Naive thymus-derived CD4-positive, alpha-beta T cell (primary cell): Measurements from ENCODE around the gene CLCN7. TPM values are rescaled to one million over a fixed set of nuclear protein-coding genes. Genes with fewer than 3 reads are reported as not detected.

Source experiments
- ATAC-seq: fragments of 150-1000 bp; cut with Tn5 transposase; 2 replicates; pipeline ENCODE4 v1.10.0; 2021; ENCODE audit warnings: mild to moderate bottlenecking, moderate library complexity
- CTCF ChIA-PET: fragments of 350-600 bp; sonication (Branson Sonifier 250); formaldehyde crosslinking; loops from one replicate; lab custom pipeline; 2021; ENCODE audit warnings: antibody characterized with exemption; lab: Charles Lee
- POLR2A ChIA-PET: fragments of 350-600 bp; sonication (Branson Sonifier 250); formaldehyde crosslinking; loops from one replicate; lab custom pipeline; 2021; ENCODE audit warnings: antibody characterized with exemption, inconsistent platforms; lab: Charles Lee
- DNase-seq, 9 donors: peaks; one replicate each; pipeline versions ENCODE4 v3.0.0 to v3.0.0-alpha.2; 2020 to 2022; ENCODE audit warnings: mixed read lengths in 1 of 9
- H3K27ac ChIP-seq: one replicate; pipeline ENCODE4 v1.7.0; 2013; ENCODE audit warnings: mild to moderate bottlenecking, low read depth, low read length, moderate library complexity
- H3K27me3 ChIP-seq, 2 donors: one replicate each; pipeline ENCODE4 v1.7.0; 2013; ENCODE audit warnings: low read length in 2 of 2, mild to moderate bottlenecking in 2 of 2, moderate library complexity in 2 of 2; ENCODE audit not compliant: control insufficient read depth in 2 of 2, insufficient read depth in 2 of 2
- H3K36me3 ChIP-seq, 3 experiments: 1 replicate in 2 of 3; 2 replicates in 1 of 3; pipeline ENCODE4 v1.7.0; 2013; ENCODE audit warnings: low read length in 3 of 3, mild to moderate bottlenecking in 3 of 3, moderate library complexity in 1 of 3; ENCODE audit not compliant: insufficient read depth in 3 of 3, control insufficient read depth in 2 of 3
- H3K4me1 ChIP-seq, 2 donors: one replicate each; pipeline ENCODE4 v1.7.0; 2013; ENCODE audit warnings: low read length in 2 of 2, mild to moderate bottlenecking in 2 of 2, moderate library complexity in 1 of 2; ENCODE audit not compliant: control insufficient read depth in 2 of 2, insufficient read depth in 2 of 2
- H3K4me3 ChIP-seq: 2 replicates; pipeline ENCODE4 v1.7.0; 2013; ENCODE audit warnings: mild to moderate bottlenecking, low read length
- H3K9me3 ChIP-seq, 3 experiments: 1 replicate in 2 of 3; 2 replicates in 1 of 3; pipeline ENCODE4 v1.7.0; 2013; ENCODE audit warnings: low read length in 3 of 3; ENCODE audit not compliant: control insufficient read depth in 2 of 3
- H3K27ac Mint-ChIP-seq, 9 donors: one replicate each; pipeline ENCODE4 v1.8.0; 2020 to 2022; ENCODE audit warnings: mixed read lengths in 9 of 9, mild to moderate bottlenecking in 8 of 9, moderate library complexity in 5 of 9, inconsistent platforms in 2 of 9
- H3K27me3 Mint-ChIP-seq, 5 donors: one replicate each; pipeline ENCODE4 v1.8.0; 2021 to 2022; ENCODE audit warnings: mixed read lengths in 5 of 5, mild to moderate bottlenecking in 1 of 5
- H3K36me3 Mint-ChIP-seq, 5 donors: one replicate each; pipeline ENCODE4 v1.8.0; 2020 to 2022; ENCODE audit warnings: mixed read lengths in 5 of 5, mild to moderate bottlenecking in 3 of 5, inconsistent platforms in 1 of 5
- H3K4me1 Mint-ChIP-seq, 7 donors: one replicate each; pipeline ENCODE4 v1.8.0; 2020 to 2022; ENCODE audit warnings: mixed read lengths in 7 of 7, mild to moderate bottlenecking in 3 of 7, inconsistent platforms in 1 of 7
- H3K4me3 Mint-ChIP-seq, 10 donors: one replicate each; pipeline ENCODE4 v1.8.0; 2020 to 2022; ENCODE audit warnings: mild to moderate bottlenecking in 10 of 10, mixed read lengths in 10 of 10, moderate library complexity in 6 of 10, inconsistent platforms in 2 of 10
- H3K9me3 Mint-ChIP-seq, 11 donors: one replicate each; pipeline ENCODE4 v1.8.0; 2020 to 2022; ENCODE audit warnings: mixed read lengths in 11 of 11, mild to moderate bottlenecking in 4 of 11, inconsistent platforms in 1 of 11, moderate library complexity in 1 of 11
- intact Hi-C, 2 donors: fragments of 100-400 bp; cut with micrococcal nuclease; formaldehyde crosslinking; loops; one replicate each; pipeline ENCODE4 v1.15.1; 2023
- polyA plus RNA-seq, 2 donors: library from polyadenylated mRNA; unstranded; fragments of 300-500 nt; fragmentation: Illumina TruSeq; gene quantifications; one replicate each; pipeline ENCODE4 v1.2.3, GENCODE V29; 2021
- total RNA-seq, 6 experiments: library from RNA in 5 of 6; stranded (reverse) in 5 of 6; gene quantifications; 1 replicate in 5 of 6; 2 replicates in 1 of 6; pipeline ENCODE4 v1.2.3 and lab custom pipeline; 2021 to 2026

CLCN7 gene
- total and polyA plus RNA-seq, 7 experiments from 2014 or later = 17.0 to 140 (median 106) TPM

DNA sequence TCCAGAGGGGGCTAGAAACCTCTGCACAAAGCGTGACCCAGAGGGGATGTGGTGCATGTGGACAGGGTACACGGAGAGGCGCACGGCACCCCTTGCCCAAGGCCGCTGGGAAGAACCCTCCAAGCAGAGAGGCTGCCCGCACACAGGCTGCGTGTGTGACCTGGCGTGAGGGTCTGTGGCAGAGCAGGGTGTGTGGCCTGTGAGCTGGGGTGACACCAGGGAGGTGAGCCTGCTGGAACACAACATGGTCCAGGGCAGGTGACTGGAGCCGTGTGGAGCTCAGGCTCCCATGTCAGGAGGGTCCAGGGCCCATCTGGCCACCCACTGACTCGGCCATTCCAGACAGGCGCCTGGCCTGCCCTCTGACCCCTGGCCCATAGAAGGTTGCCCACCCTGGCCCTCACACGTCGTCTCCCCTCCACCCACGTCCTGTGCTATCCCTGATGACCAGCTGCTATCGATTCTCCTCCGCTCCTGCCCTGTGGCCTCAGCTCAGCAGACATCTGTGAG, 43.9 kb upstream of the CLCN7 start:
- POLR2A ChIA-PET = no interaction called here
- no peak for ATAC-seq

GRCh38 chr16:1514507-1514906, 39.7 kb upstream of the CLCN7 start:
- CTCF ChIA-PET = no interaction called here
- H3K36me3 ChIP-seq = peaks cover 0 to 27% (median 0%) of the 10 kb centered on the region in 3 experiments
- Mint-ChIP-seq H3K36me3 (peaks cover 0 to 20% (median 15%) of the 10 kb centered on the region in 5 donors), H3K4me1 (peaks cover 0 to 3% (median 0%) of the 10 kb centered on the region in 7 donors), H3K27ac (peak overlapping the region in 1 of 9 donors; percentile 30), H3K9me3 (peaks cover 0 to 12% (median 4%) of the 10 kb centered on the region in 11 donors), H3K4me3 (no peak overlapping the region), H3K27me3 (no peaks in the 10 kb centered on the region)
- H3K4me1 ChIP-seq = no peaks in the 10 kb centered on the region
- no peak overlapping the region for H3K27ac ChIP-seq
- peaks cover 0 to 4% (median 0%) of the 10 kb centered on the region in 3 experiments for H3K9me3 ChIP-seq
- H3K4me3 ChIP-seq = no peak overlapping the region
- intact Hi-C loops = no loop called here
- POLR2A ChIA-PET = no interaction called here
- H3K27me3 ChIP-seq = no peaks in the 10 kb centered on the region
- DNase-seq (no peak), ATAC-seq (no peak)

More for the DNA sequence above, 43.9 kb upstream of the CLCN7 start:
- Histone ChIP-seq H3K9me3 (peaks cover 0 to 4% (median 0%) of the 10 kb centered on the region in 3 experiments), H3K4me1 (no peaks in the 10 kb centered on the region), H3K36me3 (peaks cover 0 to 23% (median 0%) of the 10 kb centered on the region in 3 experiments), H3K27ac (no peak overlapping the region), H3K4me3 (no peak overlapping the region), H3K27me3 (no peaks in the 10 kb centered on the region)
- Mint-ChIP-seq H3K27me3 (no peaks in the 10 kb centered on the region), H3K36me3 (peaks cover 0 to 19% (median 7%) of the 10 kb centered on the region in 5 donors), H3K9me3 (peaks cover 0 to 9% (median 3%) of the 10 kb centered on the region in 11 donors), H3K27ac (no peak overlapping the region), H3K4me1 (no peaks in the 10 kb centered on the region), H3K4me3 (no peak overlapping the region)
- CTCF ChIA-PET = no interaction called here
- no peak for DNase-seq
- intact Hi-C loops = no loop called here

DNA sequence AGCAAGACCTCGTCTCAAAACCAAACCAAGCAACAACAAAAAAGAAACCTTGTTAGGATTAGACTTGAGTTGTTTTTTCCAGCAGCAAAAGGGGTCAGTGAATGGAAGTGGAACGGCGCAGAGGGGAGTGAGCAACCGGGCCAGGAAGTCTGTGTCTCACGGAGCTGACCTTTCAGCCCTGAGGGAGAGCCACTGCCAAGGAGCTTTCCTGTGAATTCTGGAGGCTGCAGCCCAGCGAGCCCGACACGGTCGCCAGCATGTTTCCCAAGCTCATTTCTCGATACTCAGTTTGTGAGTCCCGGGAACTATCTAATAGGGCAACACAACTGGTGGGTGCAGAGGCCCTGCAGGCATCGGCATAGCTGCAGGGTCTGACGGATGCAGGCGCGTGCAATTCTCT, 37.9 kb upstream of the CLCN7 start:
- Histone ChIP-seq H3K27ac (no peak overlapping the region), H3K36me3 (peaks cover 0 to 26% (median 0%) of the 10 kb centered on the region in 3 experiments), H3K27me3 (no peaks in the 10 kb centered on the region), H3K9me3 (peaks cover 0 to 4% (median 0%) of the 10 kb centered on the region in 3 experiments), H3K4me3 (no peak overlapping the region), H3K4me1 (no peaks in the 10 kb centered on the region)
- H3K27ac Mint-ChIP-seq = peak overlapping the region in 1 of 9 donors; percentile 18
- ChIA-PET CTCF (no interaction called here), POLR2A (no interaction called here)
- DNase-seq = no peak
- no peaks in the 10 kb centered on the region for H3K27me3 Mint-ChIP-seq
- peaks cover 0 to 20% (median 15%) of the 10 kb centered on the region in 5 donors for H3K36me3 Mint-ChIP-seq
- ATAC-seq = no peak
- no peak overlapping the region for H3K4me3 Mint-ChIP-seq
- H3K4me1 Mint-ChIP-seq = peaks cover 0 to 3% (median 0%) of the 10 kb centered on the region in 7 donors
- intact Hi-C loops = no loop called here
- peaks cover 0 to 12% (median 4%) of the 10 kb centered on the region in 11 donors for H3K9me3 Mint-ChIP-seq

DNA sequence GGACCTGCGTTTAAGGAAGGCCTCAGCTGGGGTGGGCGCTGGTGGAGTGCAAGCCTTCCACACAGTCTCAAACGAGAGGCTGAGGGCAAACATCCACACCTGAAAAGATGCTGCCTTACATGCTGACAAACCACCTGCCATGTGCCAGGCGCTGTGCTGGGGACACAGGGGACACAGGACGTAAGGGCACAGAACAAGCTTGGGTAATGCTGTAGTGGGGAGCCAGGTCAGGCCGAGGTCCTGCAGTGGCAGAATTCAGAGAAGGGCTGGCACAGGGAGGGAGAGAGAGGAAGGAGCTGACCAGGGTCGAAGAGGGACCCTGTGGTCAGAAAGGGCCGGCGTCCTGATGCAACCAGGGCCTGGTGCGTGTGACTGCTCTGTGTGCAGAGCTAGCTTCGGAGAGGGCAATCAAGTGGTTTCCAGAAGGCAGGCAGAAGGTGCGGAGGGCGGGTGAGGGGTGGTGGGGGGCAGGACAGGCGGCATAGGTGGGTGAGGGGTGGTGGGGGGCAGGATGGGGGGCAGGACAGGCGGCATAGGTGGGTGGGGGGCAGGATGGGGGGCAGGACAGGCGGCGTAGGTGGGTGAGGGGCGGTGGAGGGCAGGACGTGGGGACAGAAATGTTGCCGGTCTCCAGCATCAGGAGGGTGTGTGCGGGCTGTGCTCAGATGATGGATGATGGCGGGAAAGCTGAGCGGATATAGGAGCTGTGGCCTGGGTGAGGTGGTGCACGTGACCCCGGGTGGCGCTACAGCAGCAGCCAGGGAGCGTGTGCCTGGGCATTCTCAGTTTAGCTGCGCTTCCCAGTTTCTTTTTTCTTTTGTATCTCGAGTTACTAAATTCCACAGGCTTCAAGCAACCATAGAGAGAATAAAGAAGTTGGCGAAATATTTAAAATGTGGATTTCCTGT, 37.1 kb upstream of the CLCN7 start:
- Histone ChIP-seq H3K4me1 (no peaks in the 10 kb centered on the region), H3K27me3 (no peaks in the 10 kb centered on the region), H3K9me3 (peaks cover 0 to 4% (median 0%) of the 10 kb centered on the region in 3 experiments), H3K36me3 (peaks cover 0 to 35% (median 0%) of the 10 kb centered on the region in 3 experiments), H3K27ac (no peak overlapping the region), H3K4me3 (no peak overlapping the region)
- intact Hi-C loops = no loop called here
- ATAC-seq = no peak
- no peak for DNase-seq
- Mint-ChIP-seq H3K27me3 (no peaks in the 10 kb centered on the region), H3K4me3 (no peak overlapping the region), H3K27ac (peak overlapping the region in 2 of 9 donors; percentile 17 to 18), H3K4me1 (peaks cover 0 to 3% (median 0%) of the 10 kb centered on the region in 7 donors), H3K9me3 (peaks cover 0 to 12% (median 4%) of the 10 kb centered on the region in 11 donors), H3K36me3 (peaks cover 0 to 22% (median 15%) of the 10 kb centered on the region in 5 donors)
- POLR2A ChIA-PET = interaction anchor here (1.1 kb wide), 1 partner anchor 20 kb away, joined by 3 read pairs; no protein-coding TSS in a partner anchor
- CTCF ChIA-PET = no interaction called here

- ATAC-seq (no peak), DNase-seq (no peak)
- Mint-ChIP-seq H3K4me1 (peaks cover 0 to 3% (median 0%) of the 10 kb centered on the region in 7 donors), H3K9me3 (peaks cover 0 to 12% (median 4%) of the 10 kb centered on the region in 11 donors), H3K27ac (no peak overlapping the region), H3K36me3 (peaks cover 0 to 22% (median 15%) of the 10 kb centered on the region in 5 donors), H3K4me3 (no peak overlapping the region), H3K27me3 (no peaks in the 10 kb centered on the region)
- ChIA-PET CTCF (no interaction called here), POLR2A (no interaction called here)
- intact Hi-C loops = no loop called here
- no peaks in the 10 kb centered on the region for H3K27me3 ChIP-seq
- no peak overlapping the region for H3K27ac ChIP-seq
- H3K4me1 ChIP-seq = no peaks in the 10 kb centered on the region
- H3K4me3 ChIP-seq = no peak overlapping the region
- H3K36me3 ChIP-seq = peaks cover 0 to 44% (median 0%) of the 10 kb centered on the region in 3 experiments
- H3K9me3 ChIP-seq = peaks cover 0 to 4% (median 0%) of the 10 kb centered on the region in 3 experiments
Measured at GRCh38 chr16:1510941-1511351, 36.1 kb upstream of the CLCN7 start.

DNA sequence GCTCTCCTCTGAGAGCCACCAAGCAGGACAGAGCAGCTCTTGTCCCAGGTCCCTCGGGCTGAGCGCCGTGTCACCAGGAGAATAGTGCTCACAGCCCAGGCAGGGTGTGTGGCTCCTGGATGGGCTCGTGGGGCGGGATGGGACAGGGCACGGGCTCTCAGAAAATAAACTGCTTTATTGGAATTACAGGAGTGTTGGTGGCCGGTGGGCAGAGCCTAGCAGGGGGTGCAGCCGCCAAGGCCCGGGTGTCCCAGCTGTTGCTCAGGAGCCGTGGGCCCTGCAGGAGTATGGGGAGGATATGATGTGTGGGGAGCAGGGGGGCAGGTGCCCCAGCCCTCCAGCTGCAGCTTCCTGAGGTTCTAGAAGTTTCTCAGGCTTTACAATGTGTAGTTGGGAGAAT, 35.4 kb upstream of the CLCN7 start:
- Mint-ChIP-seq H3K4me3 (no peak overlapping the region), H3K27me3 (no peaks in the 10 kb centered on the region), H3K27ac (peak overlapping the region in 1 of 9 donors; percentile 6), H3K36me3 (peaks cover 0 to 20% (median 15%) of the 10 kb centered on the region in 5 donors), H3K9me3 (peaks cover 0 to 12% (median 4%) of the 10 kb centered on the region in 11 donors), H3K4me1 (peaks cover 0 to 3% (median 0%) of the 10 kb centered on the region in 7 donors)
- Histone ChIP-seq H3K4me3 (no peak overlapping the region), H3K36me3 (peaks cover 0 to 46% (median 0%) of the 10 kb centered on the region in 3 experiments), H3K4me1 (no peaks in the 10 kb centered on the region), H3K27me3 (no peaks in the 10 kb centered on the region), H3K9me3 (peaks cover 0 to 4% (median 0%) of the 10 kb centered on the region in 3 experiments), H3K27ac (no peak overlapping the region)
- POLR2A ChIA-PET = no interaction called here
- intact Hi-C loops = no loop called here
- ATAC-seq = no peak
- CTCF ChIA-PET = no interaction called here
- no peak for DNase-seq
